ENCODE measurements around the gene PNRC2. TPM values are rescaled to one million over a fixed set of nuclear protein-coding genes. Genes with fewer than 3 reads are reported as not detected.
"Not testable (repeated sequence)": the region's sequence is repeated elsewhere in the genome, so short reads cannot be mapped to it uniquely, and the experiment has no call there.

The PNRC2 gene
- total RNA-seq, 1 experiment from 2014 or later = 67.7 TPM

- Histone ChIP-seq H3K9me3 (ENCODE audit: insufficient read depth, low read depth) (no peaks in the 10 kb centered on the region), H2AFZ (no peak overlapping the region), H3K27ac (no peak overlapping the region), H3K4me1 (replicated peaks; ENCODE audit: insufficient read depth) (peaks cover 5% of the 10 kb centered on the region; the same call in 1 of the 2 replicates), H3K9me2 (ENCODE audit: insufficient read depth) (no peaks in the 10 kb centered on the region), H3K79me2 (ENCODE audit: low read depth) (no peaks in the 10 kb centered on the region), H3K36me3 (ENCODE audit: low read depth) (no peaks in the 10 kb centered on the region), H3F3A (ENCODE audit: insufficient read depth, low read depth) (peaks cover 11% of the 10 kb centered on the region; the same call in 1 of the 2 replicates), H3K4me3 (no peak overlapping the region), H3K27me3 (ENCODE audit: insufficient read depth, low read depth) (no peaks in the 10 kb centered on the region), H3K4me2 (no peak overlapping the region), H4K20me1 (ENCODE audit: insufficient read depth) (no peaks in the 10 kb centered on the region)
- POLR2A ChIA-PET (ENCODE audit: unreplicated experiment) = interaction anchor here (0.6 kb wide), 1 partner anchor 16 kb away, joined by 3 read pairs; no protein-coding TSS in a partner anchor
- no peak for TF ChIP-seq EZH2 (IDR thresholded peaks at IDR 0.05; ENCODE audit: low read depth)
- no peak for TF ChIP-seq CTCF (conservative IDR thresholded peaks at IDR 0.05)
- no TSS peak for BruUV-seq (replicated peaks)
- CTCF ChIA-PET = interaction anchor here (0.5 to 0.6 kb wide), 3 partner anchors 8 to 181 kb away, joined by 3 to 8 read pairs (median 7); no protein-coding TSS in a partner anchor
- no peak for DNase-seq
- intact Hi-C loops (cut with micrococcal nuclease; ENCODE audit: unreplicated experiment) = no loop called here
These were observed 12.3 kb upstream of the PNRC2 start for GRCh38 chr1:23947366-23947765.

- no peak overlapping the region for H2AFZ ChIP-seq
- POLR2A ChIA-PET (ENCODE audit: unreplicated experiment) = interaction anchor here (0.6 to 0.7 kb wide), 3 partner anchors 43 to 736 kb away, joined by 3 to 11 read pairs (median 9); partner anchors contain the start of gene HTR1D
- CTCF ChIA-PET = no interaction called here
- H3K27me3 ChIP-seq (ENCODE audit: insufficient read depth, low read depth) = no peaks in the 10 kb centered on the region
- H3K36me3 ChIP-seq (ENCODE audit: low read depth) = no peaks in the 10 kb centered on the region
- H3K27ac ChIP-seq = no peak overlapping the region
- H3K79me2 ChIP-seq (ENCODE audit: low read depth) = no peaks in the 10 kb centered on the region
- DNase-seq = no peak
- no peak overlapping the region for H3K4me3 ChIP-seq
- H4K20me1 ChIP-seq (ENCODE audit: insufficient read depth) = no peaks in the 10 kb centered on the region
- intact Hi-C loops (cut with micrococcal nuclease; ENCODE audit: unreplicated experiment) = no loop called here
- no TSS peak for BruUV-seq (replicated peaks)
- H3K4me1 ChIP-seq (replicated peaks; ENCODE audit: insufficient read depth) = peaks cover 37% of the 10 kb centered on the region
- no peaks in the 10 kb centered on the region for H3K9me3 ChIP-seq (ENCODE audit: insufficient read depth, low read depth)
- H3K9me2 ChIP-seq (ENCODE audit: insufficient read depth) = no peaks in the 10 kb centered on the region
- TF ChIP-seq EZH2 (IDR thresholded peaks at IDR 0.05; ENCODE audit: low read depth) = no peak
- no peak for TF ChIP-seq CTCF (conservative IDR thresholded peaks at IDR 0.05)
- no peak overlapping the region for H3K4me2 ChIP-seq
- peaks cover 17% of the 10 kb centered on the region; the same call in 1 of the 2 replicates for H3F3A ChIP-seq (ENCODE audit: insufficient read depth, low read depth)
These were observed 6.6 kb upstream of the PNRC2 start for GRCh38 chr1:23953020-23953419.

GRCh38 chr1:23957096-23957495, 2.5 kb upstream of the PNRC2 start:
- no TSS peak for BruUV-seq (replicated peaks)
- Histone ChIP-seq H3K27ac (no peak overlapping the region), H3K4me1 (replicated peaks; ENCODE audit: insufficient read depth) (peaks cover 48% of the 10 kb centered on the region)

GRCh38 chr1:23958040-23958809, 1.4 kb upstream of the PNRC2 start:
- peak overlapping the region; percentile 91 for H3K27ac ChIP-seq
- peak overlapping the region; percentile 80; the same call in 1 of the 2 replicates for H2AFZ ChIP-seq
- peak overlapping the region; percentile 97 for H3K4me2 ChIP-seq
- H3K4me1 ChIP-seq (replicated peaks; ENCODE audit: insufficient read depth) = peaks cover 48% of the 10 kb centered on the region
- H3K9me3 ChIP-seq (ENCODE audit: insufficient read depth, low read depth); H3K27me3 ChIP-seq (ENCODE audit: insufficient read depth, low read depth); DNase-seq; H4K20me1 ChIP-seq (ENCODE audit: insufficient read depth); BruUV-seq (replicated peaks); CTCF ChIA-PET; H3K9me2 ChIP-seq (ENCODE audit: insufficient read depth): not testable (repeated sequence)
- POLR2A ChIA-PET (ENCODE audit: unreplicated experiment) = interaction anchor here (0.7 kb wide), 1 partner anchor 234 kb away, joined by 10 read pairs; no protein-coding TSS in a partner anchor
- H3K36me3 ChIP-seq (ENCODE audit: low read depth) = peaks cover 11% of the 10 kb centered on the region; the same call in 1 of the 2 replicates
- intact Hi-C loops (cut with micrococcal nuclease; ENCODE audit: unreplicated experiment) = loop anchor here (2.0 to 5.0 kb wide), 6 partner anchors 36 to 181 kb away; partner anchors contain the start of genes FUCA1 and PITHD1
- peaks cover 24% of the 10 kb centered on the region for H3K79me2 ChIP-seq (ENCODE audit: low read depth)
- peak overlapping the region; percentile 97 for H3K4me3 ChIP-seq
- H3F3A ChIP-seq (ENCODE audit: insufficient read depth, low read depth) = peaks cover 32% of the 10 kb centered on the region

More at GRCh38 chr1:23957096-23957495, 2.5 kb upstream of the PNRC2 start:
- intact Hi-C loops (cut with micrococcal nuclease; ENCODE audit: unreplicated experiment) = loop anchor here (5.0 kb wide), 5 partner anchors 35 to 180 kb away; partner anchors contain the start of genes FUCA1 and PITHD1
- Histone ChIP-seq H4K20me1 (ENCODE audit: insufficient read depth) (peaks cover 7% of the 10 kb centered on the region; the same call in 1 of the 2 replicates), H3K9me2 (ENCODE audit: insufficient read depth) (no peaks in the 10 kb centered on the region), H3K27me3 (ENCODE audit: insufficient read depth, low read depth) (no peaks in the 10 kb centered on the region), H3K9me3 (ENCODE audit: insufficient read depth, low read depth) (no peaks in the 10 kb centered on the region), H3K4me3 (no peak overlapping the region), H3K36me3 (ENCODE audit: low read depth) (peaks cover 11% of the 10 kb centered on the region; the same call in 1 of the 2 replicates), H3K79me2 (ENCODE audit: low read depth) (peaks cover 24% of the 10 kb centered on the region), H3F3A (ENCODE audit: insufficient read depth, low read depth) (peaks cover 30% of the 10 kb centered on the region), H3K4me2 (peak overlapping the region; percentile 65), H2AFZ (no peak overlapping the region)
- ChIA-PET CTCF (no interaction called here), POLR2A (ENCODE audit: unreplicated experiment) (interaction anchor here (0.6 kb wide), 4 partner anchors 23 to 78 kb away, joined by 3 to 7 read pairs (median 4); partner anchors contain the start of gene SRSF10)
- no peak for TF ChIP-seq EZH2 (IDR thresholded peaks at IDR 0.05; ENCODE audit: low read depth)
- no peak for TF ChIP-seq CTCF (conservative IDR thresholded peaks at IDR 0.05)
- peak; percentile 55 to 66 for DNase-seq

Data from PC-9 (cell line).